Activated CD8-positive, alpha-beta memory T cell treated with anti-CD3 and anti-CD28 coated beads, Interleukin-2, amount 10 ng/mL, durations not matched to agents 7 days and 5 days (primary cell): ENCODE data around the gene SIL1. TPM values are rescaled to one million over a fixed set of nuclear protein-coding genes. Genes with fewer than 3 reads are reported as not detected.
"Not testable (repeated sequence)": the region's sequence is repeated elsewhere in the genome, so short reads cannot be mapped to it uniquely, and the experiment has no call there.

Experiments
- ATAC-seq: fragments of 150-1000 bp; cut with Tn5 transposase; one replicate; pipeline ENCODE4 v1.10.0; 2021; ENCODE audit warnings: moderate library complexity
- CTCF ChIA-PET: fragments of 350-600 bp; sonication (Branson Sonifier 250); formaldehyde crosslinking; loops from one replicate; lab custom pipeline; 2021; ENCODE audit warnings: antibody characterized with exemption; lab: Charles Lee
- DNase-seq: peaks from one replicate; pipeline ENCODE4 v3.0.0-alpha.2; 2020
- H3K27ac Mint-ChIP-seq: one replicate; pipeline ENCODE4 v1.8.0; 2021; ENCODE audit warnings: mild to moderate bottlenecking, mixed read lengths
- H3K27me3 Mint-ChIP-seq: one replicate; pipeline ENCODE4 v1.8.0; 2021; ENCODE audit warnings: mixed read lengths
- H3K36me3 Mint-ChIP-seq: one replicate; pipeline ENCODE4 v1.8.0; 2021; ENCODE audit warnings: mild to moderate bottlenecking, mixed read lengths
- H3K4me1 Mint-ChIP-seq: one replicate; pipeline ENCODE4 v1.8.0; 2021; ENCODE audit warnings: mixed read lengths
- H3K4me3 Mint-ChIP-seq: one replicate; pipeline ENCODE4 v1.8.0; 2021; ENCODE audit warnings: mild to moderate bottlenecking, moderate library complexity, mixed read lengths
- H3K9me3 Mint-ChIP-seq: one replicate; pipeline ENCODE4 v1.8.0; 2022; ENCODE audit warnings: low read depth, mixed read lengths
- total RNA-seq, 2 experiments: library from RNA; stranded (reverse); gene quantifications; one replicate each; pipeline ENCODE4 v1.2.3, GENCODE V29; 2021

SIL1 gene
- total RNA-seq, 2 experiments from 2014 or later, result 23.9 to 24.5 TPM

GRCh38 chr5:138926688-138927448 lies 271.3 kb downstream of the SIL1 start:
- CTCF ChIA-PET, result no interaction called here

GRCh38 chr5:138926257-138926656 lies 271.9 kb downstream of the SIL1 start:
- DNase-seq (no peak), ATAC-seq (no peak)
- CTCF ChIA-PET, result no interaction called here
- Mint-ChIP-seq H3K4me3 (no peak overlapping the region), H3K27ac (no peak overlapping the region), H3K9me3 (no peaks in the 10 kb centered on the region), H3K27me3 (no peaks in the 10 kb centered on the region), H3K36me3 (peaks cover 2% of the 10 kb centered on the region), H3K4me1 (no peaks in the 10 kb centered on the region)

More at GRCh38 chr5:138926688-138927448, 271.3 kb downstream of the SIL1 start:
- H3K36me3 Mint-ChIP-seq, result peaks cover 3% of the 10 kb centered on the region
- DNase-seq, result no peak
- no peak overlapping the region for H3K27ac Mint-ChIP-seq
- H3K4me1 Mint-ChIP-seq, result no peaks in the 10 kb centered on the region
- no peak overlapping the region for H3K4me3 Mint-ChIP-seq
- H3K9me3 Mint-ChIP-seq, result no peaks in the 10 kb centered on the region
- no peaks in the 10 kb centered on the region for H3K27me3 Mint-ChIP-seq
- ATAC-seq, result no peak

GRCh38 chr5:138925090-138925635 lies 273.0 kb downstream of the SIL1 start:
- ATAC-seq, result no peak
- Mint-ChIP-seq H3K4me1 (no peaks in the 10 kb centered on the region), H3K9me3 (no peaks in the 10 kb centered on the region), H3K4me3 (no peak overlapping the region), H3K36me3 (no peaks in the 10 kb centered on the region), H3K27me3 (no peaks in the 10 kb centered on the region), H3K27ac (no peak overlapping the region)
- no peak for DNase-seq
- CTCF ChIA-PET, result no interaction called here

GRCh38 chr5:138922494-138922893 lies 275.7 kb downstream of the SIL1 start:
- H3K4me1 Mint-ChIP-seq, result peaks cover 9% of the 10 kb centered on the region
- H3K27ac Mint-ChIP-seq, result no peak overlapping the region
- no peaks in the 10 kb centered on the region for H3K27me3 Mint-ChIP-seq
- no peak overlapping the region for H3K4me3 Mint-ChIP-seq
- no peak for DNase-seq
- no peaks in the 10 kb centered on the region for H3K9me3 Mint-ChIP-seq
- CTCF ChIA-PET, result no interaction called here
- H3K36me3 Mint-ChIP-seq, result no peaks in the 10 kb centered on the region
- no peak for ATAC-seq

- H3K36me3 Mint-ChIP-seq, H3K4me3 Mint-ChIP-seq, ATAC-seq, DNase-seq, CTCF ChIA-PET, H3K27ac Mint-ChIP-seq, H3K9me3 Mint-ChIP-seq, H3K4me1 Mint-ChIP-seq, H3K27me3 Mint-ChIP-seq: not testable (repeated sequence)
Observed at GRCh38 chr5:138921362-138921761, 276.8 kb downstream of the SIL1 start.

GRCh38 chr5:138920181-138920580 lies 278.0 kb downstream of the SIL1 start:
- Mint-ChIP-seq H3K4me3 (no peak overlapping the region), H3K9me3 (no peaks in the 10 kb centered on the region), H3K36me3 (no peaks in the 10 kb centered on the region), H3K27me3 (no peaks in the 10 kb centered on the region), H3K4me1 (peaks cover 9% of the 10 kb centered on the region), H3K27ac (no peak overlapping the region)
- no peak for DNase-seq
- CTCF ChIA-PET, result no interaction called here
- ATAC-seq, result no peak

- ATAC-seq, result no peak
Observed at GRCh38 chr5:138918686-138919085, 279.5 kb downstream of the SIL1 start.

GRCh38 chr5:138914338-138914737 lies 283.8 kb downstream of the SIL1 start:
- Mint-ChIP-seq H3K27ac (no peak overlapping the region), H3K36me3 (peaks cover 12% of the 10 kb centered on the region), H3K4me1 (peaks cover 13% of the 10 kb centered on the region), H3K27me3 (no peaks in the 10 kb centered on the region), H3K4me3 (no peak overlapping the region), H3K9me3 (peaks cover 5% of the 10 kb centered on the region)
- DNase-seq (no peak), ATAC-seq (no peak)
- CTCF ChIA-PET, result no interaction called here

More at GRCh38 chr5:138918686-138919085, 279.5 kb downstream of the SIL1 start:
- H3K4me1 Mint-ChIP-seq, result peaks cover 9% of the 10 kb centered on the region
- no peaks in the 10 kb centered on the region for H3K27me3 Mint-ChIP-seq
- no peak overlapping the region for H3K27ac Mint-ChIP-seq
- CTCF ChIA-PET, result no interaction called here
- no peaks in the 10 kb centered on the region for H3K36me3 Mint-ChIP-seq
- no peaks in the 10 kb centered on the region for H3K9me3 Mint-ChIP-seq
- no peak overlapping the region for H3K4me3 Mint-ChIP-seq
- no peak for DNase-seq

GRCh38 chr5:138913773-138914172 lies 284.4 kb downstream of the SIL1 start:
- Mint-ChIP-seq H3K36me3 (peaks cover 12% of the 10 kb centered on the region), H3K27ac (no peak overlapping the region), H3K4me3 (no peak overlapping the region), H3K27me3 (no peaks in the 10 kb centered on the region), H3K9me3 (peaks cover 5% of the 10 kb centered on the region), H3K4me1 (peaks cover 12% of the 10 kb centered on the region)
- CTCF ChIA-PET, result no interaction called here
- ATAC-seq (no peak), DNase-seq (no peak)

GRCh38 chr5:138912093-138912492 lies 286.1 kb downstream of the SIL1 start:
- H3K27ac Mint-ChIP-seq, result no peak overlapping the region
- ATAC-seq, result no peak
- CTCF ChIA-PET, result no interaction called here

GRCh38 chr5:138911441-138911840 lies 286.7 kb downstream of the SIL1 start:
- Mint-ChIP-seq H3K9me3 (peaks cover 5% of the 10 kb centered on the region), H3K27me3 (no peaks in the 10 kb centered on the region), H3K4me1 (peaks cover 5% of the 10 kb centered on the region), H3K36me3 (peaks cover 16% of the 10 kb centered on the region), H3K27ac (no peak overlapping the region), H3K4me3 (no peak overlapping the region)
- CTCF ChIA-PET, result no interaction called here
- DNase-seq (no peak), ATAC-seq (no peak)

More at GRCh38 chr5:138912093-138912492, 286.1 kb downstream of the SIL1 start:
- H3K4me3 Mint-ChIP-seq, result no peak overlapping the region
- H3K36me3 Mint-ChIP-seq, result peaks cover 14% of the 10 kb centered on the region
- no peak for DNase-seq
- H3K27me3 Mint-ChIP-seq, result no peaks in the 10 kb centered on the region
- H3K4me1 Mint-ChIP-seq, result peaks cover 5% of the 10 kb centered on the region
- H3K9me3 Mint-ChIP-seq, result peaks cover 5% of the 10 kb centered on the region

GRCh38 chr5:138910546-138911185 lies 287.5 kb downstream of the SIL1 start:
- Mint-ChIP-seq H3K36me3 (peaks cover 16% of the 10 kb centered on the region), H3K27me3 (no peaks in the 10 kb centered on the region), H3K4me3 (no peak overlapping the region), H3K9me3 (peaks cover 5% of the 10 kb centered on the region), H3K4me1 (peaks cover 5% of the 10 kb centered on the region), H3K27ac (no peak overlapping the region)
- ATAC-seq (peak; percentile 36), DNase-seq (no peak)
- CTCF ChIA-PET, result interaction anchor here (0.6 to 1.0 kb wide), 3 partner anchors 70 to 352 kb away, joined by 3 to 4 read pairs (median 3); no protein-coding TSS in a partner anchor

GRCh38 chr5:138909734-138910133 lies 288.4 kb downstream of the SIL1 start:
- DNase-seq (no peak), ATAC-seq (no peak)
- H3K9me3 Mint-ChIP-seq, result peaks cover 5% of the 10 kb centered on the region
- H3K27me3 Mint-ChIP-seq, result no peaks in the 10 kb centered on the region
- CTCF ChIA-PET, result interaction anchor here (1.0 kb wide), 1 partner anchor 353 kb away, joined by 3 read pairs; no protein-coding TSS in a partner anchor
- H3K4me1 Mint-ChIP-seq, result peaks cover 5% of the 10 kb centered on the region
- H3K36me3 Mint-ChIP-seq, result peaks cover 19% of the 10 kb centered on the region
- H3K4me3 Mint-ChIP-seq, result no peak overlapping the region
- no peak overlapping the region for H3K27ac Mint-ChIP-seq
